Cardiac fibroblast (primary cell): ENCODE results near the gene PRPH2.
A peak's percentile ranks its signal among the peaks of the same experiment; 100 is the strongest.
"Not testable (repeated sequence)": the region's sequence is repeated elsewhere in the genome, so short reads cannot be mapped to it uniquely, and the experiment has no call there.

Source experiments
- DNase-seq, 2 donors: peaks; one replicate each; pipeline versions ENCODE4 v3.0.0 to v3.0.0-alpha.2; 2010; ENCODE audit warnings: low read depth in 2 of 2
- H3K4me3 ChIP-seq, 2 donors: replicated peaks in 1 of 2; 1 replicate in 1 of 2; 2 replicates in 1 of 2; pipeline ENCODE4 v1.5.1; 2011; ENCODE audit warnings: low read depth in 2 of 2, low read length in 2 of 2, mild to moderate bottlenecking in 2 of 2, moderate library complexity in 1 of 2
- TF ChIP-seq, protein P1 (sequence below): IDR thresholded peaks from one replicate; pipeline ENCODE4 v1.5.1; 2011; ENCODE audit warnings: low read depth, mild to moderate bottlenecking, low read length, inconsistent platforms

Gene PRPH2

DNA sequence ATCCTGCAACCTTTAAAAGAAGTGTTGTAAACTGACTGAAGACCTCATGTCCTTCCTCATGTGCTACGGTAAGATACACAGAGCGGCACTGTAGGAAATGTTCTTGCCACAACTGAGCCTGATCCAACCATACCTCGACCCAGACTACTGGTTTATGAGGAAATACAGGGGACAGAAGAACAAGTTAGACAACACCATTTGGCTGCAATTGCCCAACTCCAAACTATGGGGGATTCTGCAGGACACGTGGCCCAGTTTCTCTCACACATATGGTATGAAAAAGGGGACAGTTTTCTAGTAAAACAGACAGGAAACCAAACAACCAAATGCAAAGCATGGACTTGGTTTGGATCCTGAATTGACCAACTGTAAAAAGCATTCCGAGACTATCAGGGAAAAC lies 10.5 kb downstream of the PRPH2 start:
- no peak for DNase-seq
- TF ChIP-seq, protein P1, sequence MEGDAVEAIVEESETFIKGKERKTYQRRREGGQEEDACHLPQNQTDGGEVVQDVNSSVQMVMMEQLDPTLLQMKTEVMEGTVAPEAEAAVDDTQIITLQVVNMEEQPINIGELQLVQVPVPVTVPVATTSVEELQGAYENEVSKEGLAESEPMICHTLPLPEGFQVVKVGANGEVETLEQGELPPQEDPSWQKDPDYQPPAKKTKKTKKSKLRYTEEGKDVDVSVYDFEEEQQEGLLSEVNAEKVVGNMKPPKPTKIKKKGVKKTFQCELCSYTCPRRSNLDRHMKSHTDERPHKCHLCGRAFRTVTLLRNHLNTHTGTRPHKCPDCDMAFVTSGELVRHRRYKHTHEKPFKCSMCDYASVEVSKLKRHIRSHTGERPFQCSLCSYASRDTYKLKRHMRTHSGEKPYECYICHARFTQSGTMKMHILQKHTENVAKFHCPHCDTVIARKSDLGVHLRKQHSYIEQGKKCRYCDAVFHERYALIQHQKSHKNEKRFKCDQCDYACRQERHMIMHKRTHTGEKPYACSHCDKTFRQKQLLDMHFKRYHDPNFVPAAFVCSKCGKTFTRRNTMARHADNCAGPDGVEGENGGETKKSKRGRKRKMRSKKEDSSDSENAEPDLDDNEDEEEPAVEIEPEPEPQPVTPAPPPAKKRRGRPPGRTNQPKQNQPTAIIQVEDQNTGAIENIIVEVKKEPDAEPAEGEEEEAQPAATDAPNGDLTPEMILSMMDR: no peak

DNA sequence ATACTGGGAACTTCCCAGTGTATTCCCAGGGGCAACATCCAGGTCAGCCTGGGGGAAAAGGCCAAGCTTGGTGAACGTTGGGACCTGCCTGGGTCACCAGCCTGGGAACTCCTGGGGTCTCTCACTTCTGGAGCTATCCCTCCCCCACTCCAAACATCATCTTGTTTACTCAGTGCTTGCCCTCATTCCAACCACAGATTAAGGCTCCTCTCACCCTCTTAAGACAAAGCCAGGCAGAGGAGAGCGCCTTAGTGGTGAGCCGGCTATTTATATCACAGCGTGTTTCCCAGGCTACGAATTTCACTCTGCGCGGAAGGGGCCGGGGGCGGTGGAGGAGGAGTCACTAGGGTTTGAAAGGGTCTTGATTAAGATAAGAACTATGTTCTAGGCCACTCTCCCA lies 12.1 kb downstream of the PRPH2 start:
- peak; percentile 46 to 57 for DNase-seq
- no peak overlapping the region for H3K4me3 ChIP-seq
- TF ChIP-seq, protein P1: no peak

More for the DNA sequence above, 10.5 kb downstream of the PRPH2 start:
- H3K4me3 ChIP-seq: no peak overlapping the region

DNA sequence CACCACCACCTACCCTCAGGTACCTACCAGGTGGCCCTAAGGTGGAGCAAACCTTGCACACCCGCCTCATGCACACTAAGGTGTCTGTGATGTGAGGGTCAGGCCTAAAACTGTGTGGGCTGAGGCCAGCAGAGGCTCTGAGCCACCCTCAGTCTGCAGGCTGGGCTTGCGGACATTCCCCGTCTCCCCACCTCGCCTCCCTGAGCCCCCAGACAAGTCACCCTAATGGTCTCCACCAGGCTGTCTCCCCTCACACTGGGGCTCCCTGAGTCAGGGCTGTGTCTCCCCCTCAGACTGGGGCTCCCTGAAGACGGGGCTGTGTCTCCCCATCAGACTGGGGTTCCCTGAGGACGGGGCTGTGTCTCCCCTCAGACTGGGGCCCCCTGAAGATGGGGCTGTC lies 12.5 kb downstream of the PRPH2 start:
- DNase-seq: no peak
- TF ChIP-seq, protein P1: no peak
- H3K4me3 ChIP-seq: no peak overlapping the region

DNA sequence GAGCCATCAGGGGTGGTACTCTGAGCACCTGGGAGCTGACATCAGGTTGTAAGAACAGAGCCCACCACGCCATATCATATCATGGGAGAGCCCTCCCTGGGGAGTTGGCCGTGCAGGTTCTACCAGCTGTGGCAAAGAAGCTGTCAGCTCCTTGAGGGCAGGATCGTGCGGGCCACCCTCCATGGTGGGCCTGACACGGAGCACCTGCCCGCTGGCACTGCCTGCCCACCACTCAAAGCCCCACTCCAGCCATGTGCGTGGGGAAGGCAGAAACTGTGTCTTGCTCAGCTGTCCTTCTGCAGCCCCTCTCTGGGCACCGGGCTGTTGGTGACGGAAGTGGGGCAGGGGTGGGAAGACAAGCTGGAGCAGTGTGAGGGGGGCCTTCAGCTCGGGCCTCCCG lies 14.3 kb downstream of the PRPH2 start:
- TF ChIP-seq, protein P1: no peak
- H3K4me3 ChIP-seq: no peak overlapping the region
- DNase-seq: no peak

DNA sequence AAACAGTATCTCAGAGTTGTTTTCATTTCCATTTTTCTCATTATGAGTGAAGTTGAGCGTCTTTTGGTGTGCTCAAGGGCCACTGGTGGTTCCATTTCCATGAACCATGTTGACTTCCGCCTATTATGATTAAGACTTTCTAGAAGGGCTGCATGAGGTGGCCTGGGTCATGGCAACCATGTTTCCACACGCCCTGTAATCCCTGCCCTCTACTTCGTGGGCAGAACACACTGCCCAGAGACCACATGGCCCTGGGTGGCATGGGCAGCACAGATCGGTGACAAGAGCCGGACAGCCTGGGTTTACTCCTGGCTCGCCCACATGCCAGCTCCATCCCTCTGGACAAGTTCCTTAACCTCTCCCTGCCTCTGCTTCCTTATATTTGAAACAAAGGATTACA lies 14.8 kb downstream of the PRPH2 start:
- no peak for DNase-seq
- TF ChIP-seq, protein P1: no peak

DNA sequence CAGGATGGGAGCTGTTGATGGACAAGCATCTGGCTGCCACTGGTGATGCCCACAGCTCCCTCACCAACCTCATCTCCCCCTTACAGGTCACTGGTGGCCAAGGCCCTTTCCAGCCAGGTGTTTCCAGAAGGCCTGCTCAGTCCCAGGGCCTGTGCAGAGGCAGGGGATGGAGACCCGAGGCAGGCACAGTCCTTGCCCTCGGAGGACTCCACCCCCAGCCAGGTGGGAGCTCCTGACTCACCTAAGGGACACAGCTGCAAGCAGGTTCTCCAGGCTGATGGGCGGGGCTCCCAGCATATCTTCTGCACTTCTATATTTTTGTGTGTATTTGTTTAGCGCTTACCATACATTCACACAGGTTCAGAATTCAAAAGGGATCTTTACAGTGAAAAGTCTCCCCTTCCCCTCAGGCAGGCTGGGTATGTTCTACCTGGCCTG lies 17.4 kb downstream of the PRPH2 start:
- TF ChIP-seq, protein P1: no peak
- no peak for DNase-seq
- H3K4me3 ChIP-seq: no peak overlapping the region

More for the DNA sequence above, 14.8 kb downstream of the PRPH2 start:
- no peak overlapping the region for H3K4me3 ChIP-seq

DNA sequence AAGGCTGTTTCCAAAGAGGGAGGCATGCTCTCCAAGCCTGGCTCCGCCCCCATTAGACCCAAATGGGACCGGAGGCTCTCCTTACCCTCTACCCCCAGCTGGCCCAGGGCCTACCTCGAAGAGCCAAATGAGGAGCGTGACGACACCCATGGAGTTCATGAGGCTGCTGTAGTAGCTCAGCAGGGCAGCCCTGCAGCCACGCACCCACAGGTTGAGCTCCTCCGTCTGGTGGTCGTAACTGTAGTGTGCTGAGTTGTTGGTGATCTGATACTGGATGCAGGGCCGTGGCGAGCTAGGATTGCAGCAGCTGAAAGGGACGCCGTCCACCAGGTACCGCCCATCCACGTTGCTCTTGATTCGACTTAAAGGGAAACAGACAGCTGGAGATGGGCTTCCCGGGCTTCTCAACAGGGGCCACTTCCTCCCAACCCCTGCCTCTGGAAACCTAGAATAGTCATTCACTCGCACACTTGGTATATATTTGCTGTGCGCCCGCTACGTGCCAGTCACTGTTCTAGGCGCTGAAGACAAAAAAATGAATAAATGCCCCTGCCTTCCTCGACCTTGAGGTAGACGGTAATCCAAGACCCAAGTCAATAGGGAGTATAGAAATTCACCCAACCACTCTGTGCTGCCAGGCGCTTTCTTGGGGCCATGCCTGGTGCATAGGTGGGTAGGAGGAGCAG lies 18.0 kb downstream of the PRPH2 start:
- peak overlapping the region; percentile 24 to 47 for H3K4me3 ChIP-seq
- peak in 1 of 2 donors; percentile 74 for DNase-seq
- TF ChIP-seq, protein P1: no peak

DNA sequence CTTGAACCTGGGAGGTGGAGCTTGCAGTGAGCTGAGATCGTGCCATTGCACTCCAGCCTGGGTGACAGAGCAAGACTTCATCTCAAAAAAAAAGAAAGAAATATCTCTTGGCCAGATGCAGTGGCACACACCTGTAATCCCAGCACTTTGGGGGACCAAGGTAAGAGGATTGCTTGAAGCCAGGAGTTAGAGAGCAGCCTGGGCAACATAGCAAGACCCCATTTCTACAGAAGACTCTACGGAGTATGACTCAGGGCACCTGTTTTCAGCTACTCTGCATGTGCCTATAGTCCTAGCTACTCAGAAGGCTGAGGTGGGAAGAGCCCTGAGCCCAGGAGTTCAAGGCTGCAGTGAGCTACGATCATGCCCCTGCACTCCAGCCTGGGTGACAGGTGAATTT lies 19.6 kb downstream of the PRPH2 start:
- not testable (repeated sequence) for H3K4me3 ChIP-seq, DNase-seq
